Neuronal stem cell (in vitro differentiated cells): ENCODE data around the gene PLOD2.

Experiments
- DNase-seq: peaks from one replicate; pipeline ENCODE4 v3.0.0-alpha.2; 2013; ENCODE audit warnings: low spot score
- H2AFZ ChIP-seq: one replicate; pipeline ENCODE4 v1.6.1; 2013; ENCODE audit warnings: mild to moderate bottlenecking, low read length, inconsistent platforms
- H2AK5ac ChIP-seq: 2 replicates; pipeline ENCODE4 v1.6.1; 2013; ENCODE audit warnings: low read depth, mild to moderate bottlenecking, inconsistent platforms, low read length, moderate library complexity, mixed read lengths
- H2BK120ac ChIP-seq: 2 replicates; pipeline ENCODE4 v1.6.1; 2013; ENCODE audit warnings: low read depth, mild to moderate bottlenecking, inconsistent platforms, low read length, moderate library complexity, mixed read lengths
- H2BK12ac ChIP-seq: one replicate; pipeline ENCODE4 v1.6.1; 2013; ENCODE audit warnings: low read length, inconsistent platforms
- H2BK15ac ChIP-seq: 2 replicates; pipeline ENCODE4 v1.6.1; 2013; ENCODE audit warnings: mild to moderate bottlenecking, low read length, inconsistent platforms, mixed read lengths
- H2BK5ac ChIP-seq: one replicate; pipeline ENCODE4 v1.6.1; 2013; ENCODE audit warnings: inconsistent platforms, mild to moderate bottlenecking, low read length, moderate library complexity
- H3K14ac ChIP-seq: one replicate; pipeline ENCODE4 v1.6.1; 2013; ENCODE audit warnings: low read length, inconsistent platforms
- H3K18ac ChIP-seq: 2 replicates; pipeline ENCODE4 v1.6.1; 2013; ENCODE audit warnings: low read length, inconsistent platforms
- H3K23ac ChIP-seq: 2 replicates; pipeline ENCODE4 v1.6.1; 2013; ENCODE audit warnings: low read depth, mild to moderate bottlenecking, mixed read lengths, low read length, inconsistent platforms; ENCODE audit not compliant: poor library complexity
- H3K27ac ChIP-seq: replicated peaks from 3 replicates; pipeline ENCODE4 v1.5.1; 2013; ENCODE audit warnings: low read length, inconsistent platforms
- H3K27me3 ChIP-seq, 3 experiments: 2 replicates each; pipeline ENCODE4 v1.6.1; 2013; ENCODE audit warnings: low read length in 3 of 3, mild to moderate bottlenecking in 2 of 3, inconsistent platforms in 1 of 3, low read depth in 1 of 3, mixed read lengths in 1 of 3, moderate library complexity in 1 of 3; ENCODE audit not compliant: control insufficient read depth in 3 of 3, insufficient read depth in 3 of 3
- H3K36me3 ChIP-seq, 2 donors: replicated peaks in 1 of 2; 2 replicates each; pipeline ENCODE4 v1.6.1; 2013; ENCODE audit warnings: low read length in 2 of 2; ENCODE audit not compliant: control insufficient read depth in 2 of 2, insufficient read depth in 2 of 2
- H3K4ac ChIP-seq: 2 replicates; pipeline ENCODE4 v1.6.1; 2013; ENCODE audit warnings: inconsistent platforms, mild to moderate bottlenecking, low read length, moderate library complexity
- H3K4me1 ChIP-seq, 2 donors: 1 replicate in 1 of 2; 2 replicates in 1 of 2; pipeline ENCODE4 v1.6.1; 2013; ENCODE audit warnings: low read length in 2 of 2, low read depth in 1 of 2; ENCODE audit not compliant: control insufficient read depth in 2 of 2, insufficient read depth in 1 of 2
- H3K4me2 ChIP-seq: one replicate; pipeline ENCODE4 v1.6.1; 2013; ENCODE audit warnings: mild to moderate bottlenecking, low read length, inconsistent platforms; ENCODE audit not compliant: insufficient read depth, poor library complexity, severe bottlenecking
- H3K4me3 ChIP-seq, 2 donors: 2 replicates each; pipeline ENCODE4 v1.5.1; 2013; ENCODE audit warnings: low read length in 2 of 2, mild to moderate bottlenecking in 2 of 2, inconsistent platforms in 1 of 2, moderate library complexity in 1 of 2
- H3K79me1 ChIP-seq: one replicate; pipeline ENCODE4 v1.6.1; 2013; ENCODE audit warnings: low read depth, mild to moderate bottlenecking, inconsistent platforms, low read length, moderate library complexity
- H3K9ac ChIP-seq: one replicate; pipeline ENCODE4 v1.6.1; 2013; ENCODE audit warnings: mild to moderate bottlenecking, low read depth, low read length, inconsistent platforms; ENCODE audit not compliant: poor library complexity
- H3K9me3 ChIP-seq, 2 donors: replicated peaks in 1 of 2; 2 replicates each; pipeline versions ENCODE3 to v1.6.1; 2013; ENCODE audit warnings: low read length in 2 of 2, mild to moderate bottlenecking in 2 of 2, inconsistent platforms in 1 of 2, low read depth in 1 of 2, mixed read lengths in 1 of 2, moderate library complexity in 1 of 2; ENCODE audit not compliant: control insufficient read depth in 2 of 2, insufficient read depth in 1 of 2
- H4K8ac ChIP-seq: one replicate; pipeline ENCODE4 v1.6.1; 2013; ENCODE audit warnings: low read depth, mild to moderate bottlenecking, inconsistent platforms, low read length, moderate library complexity
- H4K91ac ChIP-seq: one replicate; pipeline ENCODE4 v1.6.1; 2013; ENCODE audit warnings: low read length, low read depth, mild to moderate bottlenecking, inconsistent platforms; ENCODE audit not compliant: poor library complexity
- WGBS, 2 donors: extraction: QIAGEN DNeasy Blood & Tissue Kit; methylation state at CpG; one replicate each; pipeline ENCODE4 v1.1.7; 2013; ENCODE audit warnings: missing lambda C conversion rate in 2 of 2, mixed read lengths in 1 of 2; ENCODE audit not compliant: insufficient read length in 2 of 2, insufficient replicate concordance in 1 of 2; ENCODE audit errors: extremely low coverage in 2 of 2; 5-methylcytosine and 5-hydroxymethylcytosine counted together

PLOD2 gene

GRCh38 chr3:146091397-146091796, 69.6 kb downstream of the PLOD2 start:
- Histone ChIP-seq H4K8ac (no peak overlapping the region), H2BK5ac (no peak overlapping the region), H3K4me3 (no peak overlapping the region), H3K9ac (no peak overlapping the region), H3K4me1 (no peaks in the 10 kb centered on the region), H3K36me3 (no peaks in the 10 kb centered on the region), H3K14ac (no peak overlapping the region), H3K4me2 (no peak overlapping the region), H2AFZ (no peak overlapping the region), H3K27ac (no peak overlapping the region), H3K4ac (no peak overlapping the region), H2BK120ac (no peak overlapping the region), H3K9me3 (no peaks in the 10 kb centered on the region), H4K91ac (no peak overlapping the region), H3K18ac (no peak overlapping the region), H3K79me1 (no peaks in the 10 kb centered on the region), H2BK15ac (no peak overlapping the region), H2BK12ac (no peak overlapping the region), H3K23ac (no peak overlapping the region), H3K27me3 (no peaks in the 10 kb centered on the region), H2AK5ac (no peak overlapping the region)
- no CpG with 5 or more reads among the region's 1 CpG for WGBS, 2 donors
- DNase-seq, result no peak

DNA sequence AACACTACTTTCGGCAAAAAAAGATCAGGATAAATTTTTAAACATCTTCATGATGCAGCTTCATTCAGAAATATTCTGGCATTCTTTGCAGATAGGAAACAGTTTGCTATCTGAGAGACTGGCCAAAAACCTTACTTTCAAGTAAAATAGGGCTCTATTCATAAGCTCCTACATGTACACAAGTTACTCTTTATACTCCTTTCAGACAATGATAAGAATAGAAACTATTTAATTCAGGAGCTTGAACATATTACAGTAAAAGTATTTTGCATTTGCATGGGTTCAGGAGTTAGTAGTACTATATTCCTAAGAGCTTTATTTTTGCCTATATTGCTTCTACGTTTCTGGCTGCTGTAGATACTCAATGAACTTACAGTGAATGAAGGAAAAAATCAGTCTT, 70.5 kb downstream of the PLOD2 start:
- no CpG with 5 or more reads among the region's 2 CpGs for WGBS, 2 donors
- Histone ChIP-seq H4K91ac (no peak overlapping the region), H3K23ac (no peak overlapping the region)

DNA sequence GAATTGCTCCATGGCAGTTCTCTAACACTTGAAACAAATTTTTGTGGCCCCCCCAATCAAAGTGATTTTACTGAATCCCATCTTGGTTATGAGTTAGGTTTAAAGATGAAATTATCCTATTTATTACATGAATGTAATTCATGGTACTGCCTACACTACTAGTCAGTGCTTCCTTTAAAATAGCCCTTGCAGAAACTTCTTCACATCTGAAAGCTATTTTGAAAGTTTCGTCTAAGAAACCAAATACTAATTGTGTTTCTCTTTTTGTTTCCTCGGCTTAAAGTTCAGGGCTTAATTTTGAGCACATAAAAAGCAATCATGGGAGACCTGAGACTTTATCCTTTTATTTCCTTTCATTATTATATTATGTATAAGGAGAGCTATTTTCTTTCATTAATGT, 72.1 kb downstream of the PLOD2 start:
- Histone ChIP-seq H2BK12ac (no peak overlapping the region), H4K91ac (no peak overlapping the region), H3K9ac (no peak overlapping the region), H3K27me3 (no peaks in the 10 kb centered on the region), H3K79me1 (no peaks in the 10 kb centered on the region), H3K23ac (no peak overlapping the region), H3K4ac (no peak overlapping the region), H2BK120ac (no peak overlapping the region), H3K36me3 (no peaks in the 10 kb centered on the region), H2BK15ac (no peak overlapping the region), H2AFZ (no peak overlapping the region), H3K27ac (no peak overlapping the region), H3K4me1 (no peaks in the 10 kb centered on the region), H2BK5ac (no peak overlapping the region), H3K4me3 (no peak overlapping the region), H3K9me3 (no peaks in the 10 kb centered on the region), H2AK5ac (no peak overlapping the region), H4K8ac (no peak overlapping the region), H3K18ac (no peak overlapping the region), H3K14ac (no peak overlapping the region), H3K4me2 (no peak overlapping the region)
- no CpG with 5 or more reads among the region's 2 CpGs for WGBS, 2 donors
- no peak for DNase-seq

More for the DNA sequence above, 70.5 kb downstream of the PLOD2 start:
- Histone ChIP-seq H2AFZ (no peak overlapping the region), H3K18ac (no peak overlapping the region), H2BK12ac (no peak overlapping the region), H3K4ac (no peak overlapping the region), H3K27me3 (no peaks in the 10 kb centered on the region), H2BK15ac (no peak overlapping the region), H2AK5ac (no peak overlapping the region), H3K27ac (no peak overlapping the region), H2BK5ac (no peak overlapping the region), H3K4me3 (no peak overlapping the region), H3K4me2 (no peak overlapping the region), H3K9ac (no peak overlapping the region), H3K79me1 (no peaks in the 10 kb centered on the region), H2BK120ac (no peak overlapping the region), H3K4me1 (no peaks in the 10 kb centered on the region), H4K8ac (no peak overlapping the region), H3K36me3 (no peaks in the 10 kb centered on the region), H3K9me3 (no peaks in the 10 kb centered on the region), H3K14ac (no peak overlapping the region)
- DNase-seq, result no peak

DNA sequence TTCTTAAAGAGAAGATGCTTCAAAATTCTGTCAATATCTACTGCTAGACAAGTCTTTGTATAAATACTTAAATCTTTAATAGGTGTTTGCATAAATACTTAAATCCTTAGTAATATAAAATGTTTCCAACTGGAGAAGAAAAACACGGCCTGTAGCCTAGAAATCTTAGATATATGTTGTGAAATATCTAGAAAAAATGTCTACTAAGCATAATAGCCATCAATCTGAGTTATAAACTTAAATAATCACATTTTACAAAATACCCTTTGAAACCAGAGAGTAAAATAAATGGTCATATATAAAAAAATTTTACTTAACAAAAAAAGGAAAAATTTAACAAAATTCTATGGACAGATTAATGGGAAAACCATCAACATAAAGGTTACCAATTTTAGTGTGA, 73.9 kb downstream of the PLOD2 start:
- Histone ChIP-seq H3K18ac (no peak overlapping the region), H2BK12ac (no peak overlapping the region), H2BK15ac (no peak overlapping the region), H3K14ac (no peak overlapping the region), H2AK5ac (no peak overlapping the region), H3K27me3 (no peaks in the 10 kb centered on the region), H3K4me1 (no peaks in the 10 kb centered on the region), H4K91ac (no peak overlapping the region), H3K4me3 (no peak overlapping the region), H3K9me3 (no peaks in the 10 kb centered on the region), H3K27ac (no peak overlapping the region), H3K9ac (no peak overlapping the region), H3K23ac (no peak overlapping the region), H4K8ac (no peak overlapping the region), H2BK5ac (no peak overlapping the region), H3K79me1 (no peaks in the 10 kb centered on the region), H3K4me2 (no peak overlapping the region), H3K36me3 (no peaks in the 10 kb centered on the region), H2BK120ac (no peak overlapping the region), H2AFZ (no peak overlapping the region), H3K4ac (no peak overlapping the region)
- no peak for DNase-seq
- WGBS, 2 donors, result no CpG with 5 or more reads among the region's 1 CpG
